B cell (primary cell): ENCODE results near the gene SLC12A7. TPM values are rescaled to one million over a fixed set of nuclear protein-coding genes. Genes with fewer than 3 reads are reported as not detected.

Experiments used
- ATAC-seq: fragments of 200-7000 bp; cut with Tn5 transposase; one replicate; pipeline ENCODE4 v1.10.0; 2021; ENCODE audit warnings: low read depth, mild to moderate bottlenecking, moderate number of reproducible peaks, moderate library complexity
- CTCF ChIA-PET: fragments of 350-600 bp; sonication (Branson Sonifier 250); formaldehyde crosslinking; loops from one replicate; lab custom pipeline; 2021; ENCODE audit warnings: antibody characterized with exemption, inconsistent platforms; lab: Charles Lee
- POLR2A ChIA-PET: fragments of 350-600 bp; sonication (Branson Sonifier 250); formaldehyde crosslinking; loops from one replicate; lab custom pipeline; 2021; ENCODE audit warnings: antibody characterized with exemption; lab: Charles Lee
- DNase-seq: peaks from one replicate; pipeline ENCODE4 v3.0.0; 2013
- H2AFZ ChIP-seq: 2 replicates; pipeline ENCODE4 v1.6.1; 2012; ENCODE audit warnings: mild to moderate bottlenecking, low read depth, low read length; ENCODE audit not compliant: insufficient read depth, poor library complexity, severe bottlenecking
- H3K27ac ChIP-seq, 2 donors: 1 replicate in 1 of 2; 2 replicates in 1 of 2; pipeline ENCODE4 v1.5.1; 2012 to 2013; ENCODE audit warnings: low read length in 2 of 2, mild to moderate bottlenecking in 2 of 2, moderate library complexity in 1 of 2
- H3K27me3 ChIP-seq, 4 experiments: fragments of 200-600 bp in 1 of 4; sonication (generic) in 1 of 4; replicated peaks in 1 of 4; 1 replicate in 2 of 4; 2 replicates in 2 of 4; pipeline versions ENCODE4 v1.6.1 to v1.7.0; 2013 to 2016; ENCODE audit warnings: low read length in 3 of 4, mild to moderate bottlenecking in 2 of 4, mixed read lengths in 1 of 4, moderate library complexity in 1 of 4; ENCODE audit not compliant: insufficient read depth in 4 of 4, control insufficient read depth in 3 of 4; ENCODE audit errors: control extremely low read depth in 1 of 4
- H3K36me3 ChIP-seq, 2 experiments: replicated peaks in 1 of 2; 1 replicate in 1 of 2; 2 replicates in 1 of 2; pipeline versions ENCODE4 v1.6.1 to v1.7.1; 2013; ENCODE audit warnings: low read length in 1 of 2; ENCODE audit not compliant: insufficient read depth in 2 of 2, control insufficient read depth in 1 of 2; ENCODE audit errors: control extremely low read depth in 1 of 2, extremely low read depth in 1 of 2
- H3K4me1 ChIP-seq, 2 donors: fragments of 200-600 bp in 1 of 2; sonication (generic) in 1 of 2; 1 replicate in 1 of 2; 2 replicates in 1 of 2; pipeline versions ENCODE4 v1.5.1 to v1.6.1; 2013 to 2017; ENCODE audit warnings: low read length in 2 of 2; ENCODE audit not compliant: control insufficient read depth in 2 of 2, insufficient read depth in 2 of 2
- H3K4me2 ChIP-seq: replicated peaks from 2 replicates; pipeline ENCODE3; 2012; ENCODE audit warnings: mild to moderate bottlenecking, low read depth, low read length; ENCODE audit not compliant: poor library complexity, severe bottlenecking
- H3K4me3 ChIP-seq, 5 experiments: fragments of 200-600 bp in 1 of 5; sonication (generic) in 1 of 5; 1 replicate in 3 of 5; 2 replicates in 2 of 5; pipeline versions ENCODE4 v1.5.1 to v1.7.0; 2011 to 2016; ENCODE audit warnings: low read length in 4 of 5, mild to moderate bottlenecking in 4 of 5, low read depth in 2 of 5, control low read depth in 1 of 5, moderate library complexity in 1 of 5; ENCODE audit not compliant: insufficient read depth in 1 of 5; ENCODE audit errors: control extremely low read depth in 1 of 5, extremely low read depth in 1 of 5
- H3K79me2 ChIP-seq: fragments of 200-600 bp; sonication (generic); one replicate; pipeline ENCODE4 v1.6.0; 2016; ENCODE audit warnings: low read length; ENCODE audit not compliant: control insufficient read depth, insufficient read depth
- H3K9ac ChIP-seq: fragments of 200-600 bp; sonication (generic); 2 replicates; pipeline ENCODE4 v1.6.1; 2017; ENCODE audit warnings: mild to moderate bottlenecking, low read length, moderate library complexity
- H3K9me3 ChIP-seq, 3 donors: one replicate each; pipeline versions ENCODE4 v1.6.1 to v1.7.1; 2013; ENCODE audit warnings: low read length in 2 of 3; ENCODE audit not compliant: control insufficient read depth in 2 of 3, insufficient read depth in 1 of 3; ENCODE audit errors: control extremely low read depth in 1 of 3
- H4K20me1 ChIP-seq: 2 replicates; pipeline ENCODE4 v1.6.0; 2012; ENCODE audit warnings: mild to moderate bottlenecking, low read length; ENCODE audit not compliant: insufficient read depth, control insufficient read depth, poor library complexity, severe bottlenecking
- H3K27ac Mint-ChIP-seq: one replicate; pipeline ENCODE4 v1.8.0; 2021; ENCODE audit warnings: mixed read lengths
- H3K27me3 Mint-ChIP-seq: one replicate; pipeline ENCODE4 v1.8.0; 2021; ENCODE audit warnings: mixed read lengths
- H3K4me1 Mint-ChIP-seq: one replicate; pipeline ENCODE4 v1.8.0; 2021; ENCODE audit warnings: mixed read lengths
- H3K4me3 Mint-ChIP-seq: one replicate; pipeline ENCODE4 v1.8.0; 2021; ENCODE audit warnings: mixed read lengths
- H3K9me3 Mint-ChIP-seq: one replicate; pipeline ENCODE4 v1.8.0; 2022; ENCODE audit warnings: mixed read lengths; ENCODE audit not compliant: insufficient read depth
- EZH2 ChIP-seq: IDR thresholded peaks from 2 replicates; pipeline ENCODE4 v1.6.1; 2012; ENCODE audit warnings: borderline replicate concordance, low read depth, mild to moderate bottlenecking, moderate library complexity, low read length; ENCODE audit not compliant: insufficient read depth, poor library complexity, severe bottlenecking
- WGBS: methylation state at CpG from one replicate; pipeline ENCODE4 v1.1.5; 2013; ENCODE audit warnings: missing lambda C conversion rate; ENCODE audit not compliant: insufficient coverage; 5-methylcytosine and 5-hydroxymethylcytosine counted together
- intact Hi-C: fragments of 100-400 bp; cut with micrococcal nuclease; formaldehyde crosslinking; loops from one replicate; pipeline ENCODE4 v1.10.0; 2022
- polyA plus RNA-seq: library from polyadenylated mRNA; depleted of rRNA; stranded (reverse); fragments of >200 nt; gene quantifications from 2 replicates; pipeline ENCODE4 v1.2.3, GENCODE V29; 2012
- total RNA-seq, 2 donors: library from RNA; stranded (reverse); fragments of 120-200 nt in 1 of 2; gene quantifications; 1 replicate in 1 of 2; 2 replicates in 1 of 2; pipeline versions ENCODE4 v1.2.3 to v1.2.4, GENCODE V29; 2013 to 2022
- TF ChIP-seq, protein P1 (sequence below): fragments of 200-600 bp; IDR thresholded peaks from one replicate; pipeline ENCODE4 v1.8.0; 2022; ENCODE audit warnings: antibody characterized with exemption, mild to moderate bottlenecking

The SLC12A7 gene
- total and polyA plus RNA-seq, 2 donors (not counting 1 experiment from before 2014, with no cell fraction given): 25.5 to 34.4 TPM

DNA sequence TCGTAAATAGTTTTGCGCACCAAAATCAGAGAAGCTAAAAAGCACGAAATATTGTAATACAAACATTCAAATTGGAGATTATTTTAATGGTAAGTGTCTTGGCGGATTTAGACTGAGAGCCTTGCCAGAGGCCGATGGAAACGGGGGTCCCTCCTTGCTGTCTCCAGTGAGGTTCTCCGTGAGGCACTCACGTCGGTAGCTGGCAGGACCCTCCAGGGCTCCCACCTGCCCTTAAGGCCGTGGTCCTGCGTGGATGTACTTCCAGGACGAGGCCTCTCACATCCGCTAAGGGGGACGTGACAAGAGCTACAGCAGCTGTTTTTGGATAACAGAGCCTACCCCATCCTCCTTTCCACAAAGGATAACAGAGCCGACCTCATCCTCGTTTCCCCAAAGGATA is 95.4 kb downstream of the SLC12A7 start:
- no peak overlapping the region for H2AFZ ChIP-seq
- H3K27me3 ChIP-seq: peaks cover 0 to 4% (median 0%) of the 10 kb centered on the region in 4 experiments
- no peaks in the 10 kb centered on the region for H3K4me1 ChIP-seq
- H3K9ac ChIP-seq: no peak overlapping the region
- no peak overlapping the region for H3K4me3 ChIP-seq
- Mint-ChIP-seq H3K9me3 (no peaks in the 10 kb centered on the region), H3K4me1 (no peaks in the 10 kb centered on the region), H3K4me3 (no peak overlapping the region), H3K27ac (no peak overlapping the region), H3K27me3 (peaks cover 7% of the 10 kb centered on the region)
- intact Hi-C loops: no loop called here
- ATAC-seq (no peak), DNase-seq (no peak)
- ChIA-PET POLR2A (no interaction called here), CTCF (no interaction called here)
- no peak overlapping the region for H3K27ac ChIP-seq
- TF ChIP-seq, protein P1, sequence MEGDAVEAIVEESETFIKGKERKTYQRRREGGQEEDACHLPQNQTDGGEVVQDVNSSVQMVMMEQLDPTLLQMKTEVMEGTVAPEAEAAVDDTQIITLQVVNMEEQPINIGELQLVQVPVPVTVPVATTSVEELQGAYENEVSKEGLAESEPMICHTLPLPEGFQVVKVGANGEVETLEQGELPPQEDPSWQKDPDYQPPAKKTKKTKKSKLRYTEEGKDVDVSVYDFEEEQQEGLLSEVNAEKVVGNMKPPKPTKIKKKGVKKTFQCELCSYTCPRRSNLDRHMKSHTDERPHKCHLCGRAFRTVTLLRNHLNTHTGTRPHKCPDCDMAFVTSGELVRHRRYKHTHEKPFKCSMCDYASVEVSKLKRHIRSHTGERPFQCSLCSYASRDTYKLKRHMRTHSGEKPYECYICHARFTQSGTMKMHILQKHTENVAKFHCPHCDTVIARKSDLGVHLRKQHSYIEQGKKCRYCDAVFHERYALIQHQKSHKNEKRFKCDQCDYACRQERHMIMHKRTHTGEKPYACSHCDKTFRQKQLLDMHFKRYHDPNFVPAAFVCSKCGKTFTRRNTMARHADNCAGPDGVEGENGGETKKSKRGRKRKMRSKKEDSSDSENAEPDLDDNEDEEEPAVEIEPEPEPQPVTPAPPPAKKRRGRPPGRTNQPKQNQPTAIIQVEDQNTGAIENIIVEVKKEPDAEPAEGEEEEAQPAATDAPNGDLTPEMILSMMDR: no peak
- TF ChIP-seq EZH2: no peak
- H4K20me1 ChIP-seq: no peaks in the 10 kb centered on the region
- 94% methylated on average over 13 of the region's 16 CpGs for WGBS
- H3K36me3 ChIP-seq: no peaks in the 10 kb centered on the region
- H3K79me2 ChIP-seq: no peaks in the 10 kb centered on the region
- no peak overlapping the region for H3K4me2 ChIP-seq
- no peaks in the 10 kb centered on the region for H3K9me3 ChIP-seq

DNA sequence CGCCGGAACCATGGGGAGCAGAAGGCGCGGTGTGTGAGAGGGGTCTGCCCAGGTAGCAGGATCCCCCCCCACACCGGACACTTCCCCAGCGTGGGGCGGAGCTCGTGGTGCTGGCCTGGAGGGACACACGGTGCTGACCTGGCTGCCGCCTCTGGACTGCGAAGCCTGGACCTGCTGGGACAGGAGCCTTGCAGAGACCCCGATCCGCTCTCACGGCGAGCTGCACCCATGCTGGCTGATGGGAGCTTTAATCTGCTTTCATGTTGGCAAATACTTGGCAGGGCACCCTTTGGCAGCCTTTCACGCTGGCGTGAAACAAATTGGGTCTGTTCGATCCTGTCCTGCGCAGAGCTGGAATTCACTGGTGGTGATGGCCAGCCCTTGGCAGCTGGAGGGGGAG is 95.8 kb downstream of the SLC12A7 start:
- peaks cover 11% of the 10 kb centered on the region for H3K27me3 Mint-ChIP-seq
- WGBS: 96% methylated on average over 16 of the region's 19 CpGs
- CTCF ChIA-PET: no interaction called here

More for the DNA sequence above, 95.8 kb downstream of the SLC12A7 start:
- H3K9ac ChIP-seq: no peak overlapping the region
- no peak overlapping the region for H3K4me3 ChIP-seq
- no peak overlapping the region for H3K4me3 Mint-ChIP-seq
- DNase-seq: no peak
- intact Hi-C loops: no loop called here
- no peaks in the 10 kb centered on the region for H3K4me1 ChIP-seq
- POLR2A ChIA-PET: no interaction called here
- no peak overlapping the region for H3K4me2 ChIP-seq
- H3K9me3 Mint-ChIP-seq: no peaks in the 10 kb centered on the region
- H3K36me3 ChIP-seq: no peaks in the 10 kb centered on the region
- H3K79me2 ChIP-seq: no peaks in the 10 kb centered on the region
- H3K9me3 ChIP-seq: no peaks in the 10 kb centered on the region
- no peaks in the 10 kb centered on the region for H4K20me1 ChIP-seq
- H3K27ac Mint-ChIP-seq: no peak overlapping the region
- H3K27ac ChIP-seq: no peak overlapping the region
- no peak for ATAC-seq
- peaks cover 0 to 8% (median 0%) of the 10 kb centered on the region in 4 experiments for H3K27me3 ChIP-seq
- peaks cover 2% of the 10 kb centered on the region for H3K4me1 Mint-ChIP-seq
- TF ChIP-seq, protein P1: no peak
- no peak for TF ChIP-seq EZH2
- no peak overlapping the region for H2AFZ ChIP-seq
